HTR-8/SVneo (cell line): Measurements from ENCODE around the gene OR6J1.
"Not testable (repeated sequence)": the region's sequence is repeated elsewhere in the genome, so short reads cannot be mapped to it uniquely, and the experiment has no call there.

Experiments used
- DNase-seq: peaks from one replicate; pipeline ENCODE4 v3.0.0; 2011; ENCODE audit warnings: low spot score, mixed read lengths; ENCODE audit not compliant: insufficient read length
- FAIRE-seq: peaks from 2 replicates; lab custom pipeline; 2011; peaks lifted over from hg19 to GRCh38; lab: Jason Lieb, UNC

OR6J1 gene

DNA sequence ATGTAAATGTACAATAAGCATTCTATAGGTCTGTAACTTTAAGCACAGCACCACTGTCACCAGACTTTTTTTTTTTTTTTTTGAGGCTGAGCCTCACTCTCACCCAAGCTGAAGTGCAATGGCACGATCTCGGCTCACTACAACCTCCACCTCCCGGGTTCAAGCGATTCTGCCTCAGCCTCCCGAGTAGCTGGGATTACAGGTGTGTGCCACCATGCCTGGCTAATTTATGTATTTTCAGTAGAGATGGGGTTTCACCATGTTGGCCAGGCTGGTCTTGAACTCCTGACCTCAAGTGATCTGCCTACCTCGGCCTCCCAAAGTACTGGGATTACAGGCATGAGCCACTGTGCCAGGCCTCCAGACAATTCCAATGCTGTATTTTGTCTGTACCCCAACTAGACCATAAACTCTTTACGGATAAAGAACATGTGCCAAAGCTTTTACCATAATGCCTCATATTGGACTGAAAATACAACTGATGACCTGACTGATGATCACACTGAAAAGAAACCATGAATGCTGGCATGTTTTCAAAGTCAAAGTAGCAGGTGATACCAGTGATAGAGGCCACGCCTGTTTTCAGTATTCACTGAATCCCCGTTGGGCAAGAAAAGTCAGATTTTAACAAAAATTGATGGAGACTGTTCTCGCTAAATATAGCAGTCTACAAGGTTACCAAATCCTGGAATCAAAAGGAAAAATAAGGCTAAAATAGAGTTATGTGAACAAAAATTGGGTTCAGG is 56.3 kb downstream of the OR6J1 start:
- DNase-seq, FAIRE-seq: not testable (repeated sequence)

GRCh38 chr14:22587247-22587646 is 56.9 kb downstream of the OR6J1 start:
- DNase-seq, result no peak
- FAIRE-seq, result no peak

GRCh38 chr14:22583994-22584393 is 60.2 kb downstream of the OR6J1 start:
- FAIRE-seq, result no peak
- DNase-seq, result no peak
